ENCODE data around the gene SLC7A4.
"Not testable (repeated sequence)": the region's sequence is repeated elsewhere in the genome, so short reads cannot be mapped to it uniquely, and the experiment has no call there.

The SLC7A4 gene

DNA sequence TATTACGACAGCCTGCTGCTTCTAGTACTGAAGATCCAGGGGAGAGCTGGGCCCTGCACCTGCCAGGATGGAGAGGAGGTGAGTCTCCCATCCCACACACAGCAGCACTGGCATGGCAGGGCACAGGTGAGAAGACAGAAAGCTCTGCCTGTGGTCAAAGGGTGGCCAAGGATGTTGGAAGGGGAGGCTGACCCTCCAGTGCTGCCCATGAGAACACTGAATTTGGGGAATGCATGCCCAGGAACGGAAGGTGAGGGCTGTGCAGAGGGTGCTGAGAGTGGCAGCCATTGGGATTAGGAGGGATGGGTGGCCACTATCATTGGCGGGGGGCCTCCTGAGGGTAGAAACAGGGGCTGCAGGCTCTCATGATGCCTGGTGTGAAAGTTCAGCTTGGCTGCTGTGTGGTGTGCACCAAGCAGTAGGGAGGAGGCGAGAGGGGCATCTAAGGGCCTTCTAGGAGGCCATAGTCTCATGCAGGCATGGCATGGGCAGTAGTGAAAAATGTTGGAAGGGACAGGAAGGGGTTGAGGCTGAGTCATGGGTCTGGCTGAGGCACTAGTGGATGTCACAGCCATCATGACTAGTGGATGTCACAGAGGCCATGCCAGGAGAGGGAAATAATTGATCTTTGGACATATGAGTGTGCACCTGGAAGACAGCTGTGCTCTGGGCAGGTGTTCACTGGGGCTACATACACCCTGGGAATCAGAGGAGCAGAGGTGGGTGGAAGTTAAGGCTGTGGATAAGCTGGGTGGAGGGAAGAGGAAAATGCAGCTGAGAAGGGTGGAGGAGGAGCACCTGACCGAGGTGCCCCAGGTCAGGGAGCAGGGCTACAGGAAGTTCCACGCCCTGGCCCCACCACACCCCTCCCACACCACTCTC lies 10.9 kb upstream of the SLC7A4 start:
- DNase-seq, result no peak

DNA sequence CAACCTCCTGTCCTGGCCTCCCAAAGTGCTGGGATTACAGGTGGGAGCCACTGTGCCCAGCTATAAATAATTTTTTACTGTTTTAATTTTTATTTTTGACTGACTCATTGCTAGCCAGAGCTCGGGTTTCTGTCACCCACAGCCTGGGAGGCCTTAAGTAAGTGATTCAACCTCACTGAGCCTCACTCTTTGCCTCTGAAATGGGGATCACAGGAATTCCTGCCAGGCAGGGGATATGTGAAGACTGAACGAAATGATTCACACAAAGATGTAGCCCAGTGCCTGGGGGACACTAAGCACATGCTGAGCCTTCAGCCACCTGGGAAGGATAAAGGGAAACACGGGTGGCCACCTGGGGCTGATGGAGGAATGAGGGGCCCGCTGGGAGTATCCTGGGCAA lies 9.6 kb upstream of the SLC7A4 start:
- DNase-seq, result no peak

DNA sequence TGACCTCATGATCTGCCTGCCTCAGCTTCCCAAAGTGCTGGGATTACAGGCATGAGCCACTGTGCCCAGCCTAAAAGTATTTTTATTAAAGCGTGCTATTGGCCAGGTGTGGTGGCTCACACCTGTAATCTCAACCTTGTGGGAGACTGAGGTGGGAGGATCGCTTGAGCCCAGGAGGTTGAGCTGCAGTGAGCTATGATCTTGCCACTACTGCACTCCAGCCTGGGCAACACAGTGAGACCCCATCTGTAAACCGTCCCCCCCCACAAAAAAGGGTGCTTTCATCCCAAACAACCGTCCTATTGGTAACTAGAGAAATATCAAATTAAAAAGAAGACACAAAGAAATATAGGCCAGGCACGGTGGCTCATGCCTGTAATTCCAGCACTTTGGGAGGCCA lies 6.8 kb upstream of the SLC7A4 start:
- not testable (repeated sequence) for DNase-seq

DNA sequence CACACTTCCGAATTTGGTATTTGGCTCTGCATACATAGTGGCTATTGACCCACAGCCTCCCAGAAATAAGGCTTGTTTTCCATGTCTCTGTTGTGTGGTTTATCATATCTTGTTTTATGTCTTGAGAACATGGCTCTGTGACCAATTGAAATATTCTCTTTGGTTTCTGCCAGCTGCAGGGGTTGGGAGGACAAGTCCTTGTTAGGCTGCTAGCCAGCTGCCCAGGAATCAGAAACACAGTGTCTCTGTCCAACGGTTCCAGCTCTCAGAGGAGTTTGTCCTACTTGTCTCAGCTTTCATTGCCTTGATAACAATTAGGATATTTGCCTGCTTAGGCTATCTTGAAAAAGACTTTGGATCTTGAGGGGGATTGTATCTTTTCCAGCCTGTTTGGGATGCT lies 6.0 kb upstream of the SLC7A4 start:
- no peak for DNase-seq

DNA sequence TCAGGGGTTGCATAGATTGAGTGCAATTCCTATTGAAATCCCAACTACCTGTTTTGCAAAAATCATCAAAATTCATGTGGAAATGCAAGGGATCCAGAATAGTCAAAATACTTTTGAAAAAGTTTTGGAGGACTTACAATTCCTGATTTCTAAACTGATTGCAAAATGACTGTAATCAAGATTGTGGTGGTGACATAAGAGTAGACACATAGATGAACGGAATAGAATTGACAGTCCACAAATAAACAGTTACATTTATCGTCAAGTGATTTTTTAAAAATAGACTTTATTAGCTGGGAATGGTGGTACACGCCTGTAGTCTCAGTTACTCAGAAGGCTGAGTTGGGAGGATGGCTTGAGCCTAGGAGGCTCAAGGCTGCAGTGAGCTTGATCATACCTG lies 2.6 kb upstream of the SLC7A4 start:
- no peak for DNase-seq

DNA sequence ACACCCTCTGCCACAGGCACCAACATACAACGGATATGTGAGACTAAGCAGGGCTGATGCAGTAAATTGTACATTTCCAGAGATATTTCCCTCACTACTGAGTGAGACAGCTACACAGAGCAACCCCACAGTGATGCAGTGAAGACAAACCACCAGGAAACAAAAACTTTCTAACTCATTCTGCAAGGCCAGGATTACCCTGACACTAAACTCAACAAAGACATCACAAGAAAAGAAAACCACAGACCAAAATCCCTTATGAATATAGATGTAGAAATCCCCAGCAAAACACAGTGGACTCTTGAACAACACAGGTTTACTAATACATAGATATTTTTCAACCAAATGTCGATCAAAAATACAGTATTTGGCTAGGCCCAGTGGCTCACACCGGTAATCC lies 1.5 kb upstream of the SLC7A4 start:
- no peak for DNase-seq

DNA sequence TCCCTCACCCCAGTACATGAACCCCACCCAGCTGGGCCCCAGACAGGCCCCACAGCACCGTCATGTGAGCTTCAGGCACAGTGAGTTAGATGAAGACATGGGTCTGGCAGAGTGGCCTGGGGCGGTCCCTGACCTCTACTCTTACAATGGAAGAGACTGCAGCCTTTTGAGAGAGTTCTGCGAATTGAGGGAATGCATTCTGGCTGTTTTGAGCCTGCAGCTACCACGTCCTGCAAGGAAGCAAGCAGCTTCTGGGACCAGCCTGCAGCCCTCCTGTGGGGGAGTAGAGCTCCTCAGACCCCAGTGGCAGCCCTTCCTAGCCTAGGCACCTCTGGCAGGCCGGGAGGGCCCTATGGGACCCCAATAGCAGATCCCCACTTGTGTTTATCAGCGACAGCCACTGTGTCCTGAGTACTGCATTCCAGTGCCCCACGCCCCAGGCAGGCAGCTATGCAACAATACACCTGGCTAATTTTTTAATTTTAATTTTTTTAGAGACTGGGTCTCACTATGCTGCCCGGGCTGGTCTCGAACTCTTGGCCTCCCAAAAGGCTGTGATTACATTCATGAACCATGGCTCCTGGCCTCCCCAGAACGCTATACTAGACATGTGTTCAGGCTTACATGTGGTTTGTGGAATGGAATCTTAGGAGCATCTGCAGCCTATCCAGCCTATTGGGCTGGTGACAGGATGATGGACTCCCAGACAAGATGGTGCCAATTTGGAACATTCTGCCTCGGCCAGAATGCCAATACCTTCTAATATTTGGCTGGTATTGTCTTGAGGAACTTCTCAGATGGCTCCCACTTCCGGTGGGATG lies 717 bp upstream of the SLC7A4 start:
- DNase-seq, result no peak

DNA sequence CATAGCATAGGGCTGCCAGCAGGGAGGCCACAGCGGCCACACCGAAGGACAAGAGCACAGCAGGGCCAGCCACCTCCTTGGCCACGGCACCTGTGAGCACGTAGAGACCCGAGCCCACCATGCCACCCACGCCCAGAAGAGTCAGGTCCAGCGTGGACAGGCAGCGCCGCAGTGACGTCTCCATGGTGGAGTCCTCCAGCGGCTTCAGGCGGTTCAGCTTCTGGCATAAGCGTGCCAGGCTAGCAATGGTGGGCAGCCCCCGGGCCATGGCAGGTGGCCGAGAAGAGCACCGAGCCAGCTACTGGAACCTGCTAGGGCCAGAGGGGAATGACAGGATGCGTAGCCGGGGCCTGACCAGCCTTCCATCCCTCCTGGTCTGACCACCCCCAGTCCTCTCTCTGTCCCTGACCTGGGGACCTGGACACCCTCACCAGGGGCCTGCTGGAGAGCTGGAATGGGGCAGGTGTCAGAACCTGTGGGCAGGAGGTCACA lies 770 bp downstream of the SLC7A4 start:
- DNase-seq, result no peak

DNA sequence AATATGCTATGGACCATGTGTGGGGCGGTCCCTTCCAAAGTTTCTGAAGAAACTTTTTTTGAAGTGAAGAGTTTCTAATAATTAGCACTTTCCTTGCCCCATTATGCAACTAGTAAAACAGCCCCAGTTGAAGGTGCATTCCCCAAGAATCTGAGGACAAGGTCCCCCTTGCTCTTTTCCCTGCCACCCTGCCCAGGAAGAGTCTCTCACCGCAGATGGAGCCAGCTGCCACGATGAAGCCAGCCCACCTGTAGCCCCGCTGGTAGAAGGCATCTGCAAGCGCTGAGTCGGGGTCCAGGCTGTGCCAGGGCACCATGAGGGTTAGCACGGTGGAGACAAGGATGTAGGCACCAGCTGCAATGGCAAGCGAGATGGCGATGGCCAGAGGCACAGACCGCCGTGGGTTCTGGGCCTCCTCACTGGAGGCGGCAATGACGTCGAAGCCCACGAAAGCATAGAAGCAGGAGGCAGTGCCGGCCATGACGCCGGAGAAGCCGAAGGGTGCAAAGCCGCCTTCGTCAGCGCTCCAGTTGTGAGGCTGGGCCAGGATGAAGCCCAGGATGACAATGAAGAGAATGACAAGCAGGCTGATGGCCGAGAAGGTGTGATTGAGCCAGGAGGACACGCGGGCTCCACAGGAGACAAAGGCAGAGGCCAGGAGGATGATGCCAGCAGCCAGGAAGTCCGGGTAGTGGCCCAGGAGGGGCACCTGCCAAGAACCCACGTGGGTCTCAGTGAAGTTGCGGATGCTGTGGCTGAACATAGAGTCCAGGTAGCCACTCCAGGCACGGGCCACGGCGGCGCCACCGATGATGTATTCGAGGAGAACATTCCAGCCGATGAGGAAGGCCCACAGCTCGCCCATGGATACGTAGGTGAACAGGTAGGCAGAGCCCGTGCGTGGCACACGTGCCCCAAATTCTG lies 1.5 kb downstream of the SLC7A4 start:
- DNase-seq, result no peak

DNA sequence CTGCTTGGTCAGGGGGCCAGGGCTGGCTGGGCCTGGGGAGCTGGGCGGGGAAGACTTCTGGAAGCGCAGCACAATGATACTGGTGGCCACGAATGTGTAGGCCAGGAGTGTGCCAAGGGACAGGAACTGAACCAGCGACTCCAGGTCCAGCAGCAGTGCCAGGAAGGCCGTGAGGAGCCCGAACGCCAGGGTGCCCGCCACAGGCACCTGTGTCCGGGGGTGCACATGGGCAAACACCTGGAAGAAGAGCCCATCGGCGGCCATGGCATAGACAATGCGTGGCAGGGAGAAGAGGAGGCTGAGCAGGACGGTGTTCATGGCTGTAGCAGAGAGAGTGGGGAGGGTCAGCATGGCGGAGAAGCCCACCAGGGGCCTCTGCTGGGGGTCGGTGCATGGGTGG lies 2.3 kb downstream of the SLC7A4 start:
- no peak for DNase-seq

DNA sequence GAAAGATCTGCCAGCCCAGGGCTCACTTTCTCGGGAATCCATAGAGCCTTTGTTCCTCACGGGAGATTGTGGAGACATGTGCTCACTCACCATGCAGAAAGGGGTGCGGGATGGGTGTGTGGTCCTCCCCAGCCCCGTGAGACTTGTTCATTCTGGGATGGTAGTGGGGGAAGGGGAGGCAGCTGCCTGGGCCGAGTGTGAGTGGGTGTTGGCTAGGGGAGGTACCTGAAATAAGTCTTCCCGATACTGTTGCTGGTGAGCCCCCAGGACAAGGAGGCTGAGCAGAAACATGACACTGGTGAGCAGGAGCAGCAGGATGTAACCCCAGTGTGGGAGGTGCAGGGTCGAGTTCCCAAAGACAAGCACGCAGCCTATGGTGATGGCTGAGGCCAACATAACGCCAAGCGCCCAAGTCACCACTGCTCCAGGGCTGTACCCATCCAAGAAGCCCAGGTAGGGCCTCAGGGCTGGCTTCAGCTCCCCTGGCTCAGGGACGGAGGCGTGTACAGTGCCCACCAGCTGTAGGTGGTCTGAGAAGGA lies 2.8 kb downstream of the SLC7A4 start:
- no peak for DNase-seq

DNA sequence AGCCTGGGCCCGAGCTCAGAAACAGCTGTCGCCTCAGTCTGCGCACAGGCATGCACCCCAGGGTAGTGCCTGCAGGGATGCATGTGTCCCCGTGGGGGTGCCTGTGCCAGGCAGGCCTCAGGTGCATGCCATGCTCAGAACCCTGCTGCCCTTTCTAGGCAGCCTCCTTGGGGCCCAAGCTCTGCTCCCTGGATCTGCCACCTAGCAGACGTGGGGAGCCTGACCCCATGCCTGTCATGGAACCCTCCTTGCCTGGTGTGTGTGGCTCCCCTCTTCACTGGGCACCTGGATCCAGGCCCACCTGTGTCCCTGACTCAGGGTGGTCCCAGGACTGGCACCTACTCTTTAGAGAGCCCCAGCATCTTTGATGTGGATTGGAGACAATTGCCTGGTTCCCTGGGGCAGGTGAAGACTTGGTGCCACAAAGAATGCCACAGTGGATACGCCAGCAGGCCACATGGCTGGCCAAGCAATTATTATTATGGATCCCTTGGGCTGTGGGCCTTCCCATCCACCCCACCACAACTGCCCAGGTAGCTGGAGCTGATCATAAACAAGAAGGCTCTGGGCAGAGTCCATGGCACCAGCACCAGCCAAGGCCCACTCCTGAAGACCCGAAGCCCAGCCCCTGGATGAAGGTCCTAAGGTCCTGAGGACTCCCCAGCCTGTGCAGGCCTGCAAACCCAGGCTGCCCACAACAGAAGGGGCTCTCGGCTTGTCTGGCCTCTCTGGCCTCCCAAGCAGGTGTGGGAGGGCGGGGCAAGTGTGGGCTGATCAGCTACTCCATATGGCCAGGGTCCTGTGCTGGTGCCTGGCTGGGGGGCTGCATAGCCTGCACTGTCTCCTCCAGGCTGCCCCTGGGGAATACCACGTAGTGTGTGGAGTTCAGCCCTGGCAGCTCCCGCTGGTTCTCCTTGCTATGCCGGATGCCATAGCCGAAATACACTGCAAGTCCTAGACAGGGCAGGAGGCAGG lies 3.8 kb downstream of the SLC7A4 start:
- DNase-seq, result no peak

DNA sequence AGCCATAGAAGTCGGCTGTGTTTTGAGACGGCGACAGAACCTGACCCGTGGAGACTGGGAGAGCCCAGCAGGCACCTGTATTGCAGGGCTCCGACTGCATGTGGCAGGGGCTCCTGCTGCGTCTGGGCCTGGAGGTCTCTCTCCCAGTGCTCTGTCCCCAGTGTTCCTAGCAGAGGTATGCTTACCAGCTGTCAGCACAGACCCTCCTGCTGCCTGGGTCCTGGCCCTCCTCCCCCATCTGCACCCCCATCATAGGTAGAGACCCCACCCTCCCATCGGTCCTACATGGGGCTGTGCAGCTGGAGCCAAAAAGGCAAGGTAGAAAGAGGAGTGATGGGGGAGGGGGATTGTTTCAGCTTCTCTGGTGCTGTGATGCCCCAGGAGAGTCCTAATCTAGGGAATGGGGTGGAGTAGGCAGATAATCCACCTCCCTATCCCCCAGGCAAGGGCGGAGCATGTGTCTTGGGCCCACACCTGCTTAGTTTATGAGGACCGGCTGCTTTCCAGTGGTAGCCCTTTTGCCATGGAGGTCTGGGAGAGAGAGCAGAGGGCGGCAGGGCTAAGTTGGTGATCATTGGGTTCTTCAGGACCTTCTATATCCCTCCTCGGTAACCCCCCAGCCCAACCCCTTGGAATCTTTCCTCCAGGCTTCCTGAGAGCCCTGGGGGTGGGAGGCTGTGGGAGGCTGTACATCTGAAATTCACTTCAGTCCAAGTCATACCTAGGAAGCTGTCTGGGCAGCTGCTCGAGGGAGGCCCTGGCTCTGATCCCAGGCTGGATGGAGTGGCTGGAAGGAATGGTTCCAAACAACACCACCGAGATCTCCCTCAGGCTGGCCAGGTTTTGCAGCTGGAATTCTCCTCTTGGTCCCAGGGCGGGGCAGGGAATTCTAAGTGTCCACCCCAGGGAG lies 5.3 kb downstream of the SLC7A4 start:
- no peak for DNase-seq

DNA sequence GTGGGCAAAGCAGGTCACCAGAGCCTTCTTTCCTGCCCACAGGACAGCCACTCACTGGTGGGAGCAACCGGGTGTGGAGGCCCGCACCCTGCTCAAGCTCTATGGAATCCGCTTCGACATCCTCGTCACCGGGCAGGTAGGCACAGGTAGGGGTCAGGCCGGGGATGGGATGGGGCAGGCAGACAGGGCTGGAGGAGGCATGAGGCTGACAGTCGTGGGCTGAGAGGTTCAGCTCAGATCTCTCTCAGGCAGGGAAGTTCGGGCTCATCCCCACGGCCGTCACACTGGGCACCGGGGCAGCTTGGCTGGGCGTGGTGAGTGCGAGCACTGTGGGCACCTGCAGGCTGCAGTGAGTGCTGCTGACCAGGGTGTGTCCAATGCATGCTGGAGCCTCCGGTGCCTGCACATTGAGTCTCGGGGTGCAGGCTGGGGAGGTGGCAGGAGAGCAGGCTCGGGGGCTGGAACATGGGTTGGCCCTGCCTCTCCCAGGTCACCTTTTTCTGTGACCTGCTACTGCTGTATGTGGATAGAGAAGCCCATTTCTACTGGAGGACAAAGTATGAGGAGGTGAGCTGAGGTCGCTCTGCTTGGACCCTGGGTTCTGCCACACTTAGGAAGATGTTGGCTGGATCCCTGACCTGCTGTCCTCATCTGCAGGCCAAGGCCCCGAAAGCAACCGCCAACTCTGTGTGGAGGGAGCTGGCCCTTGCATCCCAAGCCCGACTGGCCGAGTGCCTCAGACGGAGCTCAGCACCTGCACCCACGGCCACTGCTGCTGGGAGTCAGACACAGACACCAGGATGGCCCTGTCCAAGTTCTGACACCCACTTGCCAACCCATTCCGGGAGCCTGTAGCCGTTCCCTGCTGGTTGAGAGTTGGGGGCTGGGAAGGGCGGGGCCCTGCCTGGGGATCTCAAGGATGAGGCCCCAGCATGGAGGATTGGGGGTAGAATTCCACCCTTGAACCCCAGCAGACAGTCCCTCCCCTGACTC lies 6.3 kb downstream of the SLC7A4 start:
- no peak for DNase-seq

DNA sequence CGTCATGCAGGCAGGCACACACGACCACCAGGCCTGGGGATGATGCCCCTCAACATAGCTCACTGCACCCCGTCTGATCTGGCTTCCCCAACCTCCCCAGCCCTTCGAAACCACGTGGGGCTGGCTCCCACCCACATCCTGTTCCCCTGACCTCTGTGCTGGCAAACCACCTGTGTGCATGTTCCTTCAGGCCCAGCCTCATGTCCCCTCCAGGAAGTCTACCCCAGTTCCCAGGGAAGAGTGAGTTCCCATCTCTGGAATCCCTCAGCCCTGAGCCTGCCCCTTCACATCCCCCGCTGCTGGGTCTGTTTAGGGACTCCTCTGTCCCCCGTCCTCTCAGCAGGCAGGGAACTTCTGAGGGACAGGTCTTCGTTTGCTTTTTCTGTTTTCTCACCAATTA lies 7.1 kb downstream of the SLC7A4 start:
- DNase-seq, result no peak

DNA sequence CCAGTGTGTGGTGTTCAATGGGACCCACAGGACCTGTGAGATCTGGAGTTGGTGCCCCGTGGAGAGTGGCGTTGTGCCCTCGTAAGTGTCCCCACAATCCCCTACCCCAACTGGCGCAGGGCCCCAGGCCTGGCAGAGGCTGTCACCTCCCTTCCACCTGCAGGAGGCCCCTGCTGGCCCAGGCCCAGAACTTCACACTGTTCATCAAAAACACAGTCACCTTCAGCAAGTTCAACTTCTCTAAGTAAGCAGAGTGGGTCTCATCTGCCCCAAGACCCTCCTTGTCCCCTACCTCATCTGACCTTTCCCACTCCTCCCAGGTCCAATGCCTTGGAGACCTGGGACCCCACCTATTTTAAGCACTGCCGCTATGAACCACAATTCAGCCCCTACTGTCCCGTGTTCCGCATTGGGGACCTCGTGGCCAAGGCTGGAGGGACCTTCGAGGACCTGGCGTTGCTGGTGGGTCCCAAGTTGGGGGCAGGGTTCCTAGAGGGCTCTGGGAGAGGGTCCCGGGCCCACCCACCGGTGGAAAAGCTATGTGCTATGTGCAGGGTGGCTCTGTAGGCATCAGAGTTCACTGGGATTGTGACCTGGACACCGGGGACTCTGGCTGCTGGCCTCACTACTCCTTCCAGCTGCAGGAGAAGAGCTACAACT lies 9.3 kb downstream of the SLC7A4 start:
- no peak for DNase-seq

DNA sequence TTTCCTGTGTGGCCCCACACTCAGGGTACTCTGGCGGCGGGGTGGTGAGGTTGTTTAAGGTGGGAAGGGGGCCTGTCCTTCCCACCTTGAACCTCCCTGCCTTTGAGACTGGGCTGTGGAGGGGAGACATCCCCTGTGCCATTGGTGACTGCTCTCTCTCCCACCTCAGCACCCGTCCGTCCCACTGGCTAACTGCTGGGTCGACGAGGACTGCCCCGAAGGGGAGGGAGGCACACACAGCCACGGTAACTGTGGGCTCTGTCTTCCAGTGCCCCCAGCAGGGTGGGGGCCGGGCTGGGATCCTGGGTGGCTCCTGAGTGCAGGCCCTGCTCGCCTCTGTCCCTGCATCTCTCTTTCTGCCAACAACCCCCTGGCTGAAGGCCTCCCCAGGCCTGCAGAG lies 9.9 kb downstream of the SLC7A4 start:
- DNase-seq, result no peak

DNA sequence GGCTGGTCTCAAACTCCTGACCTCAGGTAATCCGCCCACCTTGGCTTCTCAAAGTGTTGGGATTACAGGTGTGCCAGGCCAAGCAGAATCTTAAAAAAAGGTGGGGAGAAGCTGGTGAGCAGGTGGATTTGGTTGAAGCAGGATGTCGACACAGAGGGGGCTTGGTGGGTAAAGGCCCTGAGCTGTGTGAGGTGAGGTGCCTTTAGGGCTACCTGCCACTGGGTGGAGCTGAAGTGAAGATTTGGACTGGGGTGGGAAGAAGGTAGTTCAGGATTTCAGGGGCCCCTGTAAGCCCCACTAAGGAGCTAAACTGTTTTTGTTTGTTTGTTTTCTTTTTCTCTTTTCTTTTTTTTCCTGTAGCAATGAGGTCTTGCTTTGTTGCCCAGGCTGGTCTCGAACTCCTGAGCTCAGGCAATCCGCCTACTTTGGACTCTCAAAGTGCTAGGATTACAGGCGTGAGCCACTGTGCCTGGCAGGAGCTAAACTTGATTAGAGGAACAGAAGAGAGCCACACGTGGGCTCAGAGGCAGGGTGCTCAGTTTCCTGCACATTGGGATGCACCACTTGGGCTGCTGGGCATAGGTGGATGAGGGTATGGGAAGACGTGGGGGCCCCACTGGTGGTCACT lies 11.4 kb downstream of the SLC7A4 start:
- no peak for DNase-seq

All from NCI-H2227 treated with DMSO at 0.1 percent for 48 hours (cell line).